GM18511 (cell line): ENCODE data around the gene RBM4.
"Not testable (repeated sequence)": the region's sequence is repeated elsewhere in the genome, so short reads cannot be mapped to it uniquely, and the experiment has no call there.

Experiments used
- ATAC-seq: cut with Tn5 transposase; IDR thresholded peaks from one replicate; pipeline ENCODE4 v1.9.1; 2021; ENCODE audit warnings: mild to moderate bottlenecking, moderate library complexity; ENCODE audit not compliant: unreplicated experiment

The RBM4 gene

DNA sequence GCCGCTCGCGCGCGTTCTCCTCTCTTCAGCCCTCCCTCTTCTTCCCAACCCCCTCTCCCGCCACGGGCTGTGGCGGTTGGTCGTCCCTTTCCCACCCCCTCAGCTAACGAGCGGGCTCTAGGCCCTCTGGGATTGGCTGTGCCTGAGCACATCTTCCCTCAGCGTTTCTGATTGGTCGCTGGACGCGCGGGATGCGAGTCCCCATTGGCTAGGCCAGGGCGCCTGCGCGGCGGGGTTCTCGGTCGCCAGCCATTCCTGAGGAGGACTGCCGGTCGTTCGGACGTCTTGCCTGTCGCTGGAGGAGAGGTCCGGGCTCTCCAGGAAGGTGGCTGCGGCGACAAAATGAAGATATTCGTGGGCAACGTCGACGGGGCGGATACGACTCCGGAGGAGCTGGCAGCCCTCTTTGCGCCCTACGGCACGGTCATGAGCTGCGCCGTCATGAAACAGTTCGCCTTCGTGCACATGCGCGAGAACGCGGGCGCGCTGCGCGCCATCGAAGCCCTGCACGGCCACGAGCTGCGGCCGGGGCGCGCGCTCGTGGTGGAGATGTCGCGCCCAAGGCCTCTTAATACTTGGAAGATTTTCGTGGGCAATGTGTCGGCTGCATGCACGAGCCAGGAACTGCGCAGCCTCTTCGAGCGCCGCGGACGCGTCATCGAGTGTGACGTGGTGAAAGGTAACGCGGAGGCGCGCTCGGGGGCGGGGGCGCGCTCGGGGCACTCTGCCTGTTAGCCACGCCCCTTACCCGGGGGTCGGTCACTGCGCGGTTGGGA lies 21.9 kb upstream of the RBM4 start, which contains the start of gene RBM14:
Gene RBM14, plus strand, starts transcription at position 252 of the 776 bp plus-strand sequence. Its CDS starts 91 bp downstream, at position 343.
- peak; percentile 91 for ATAC-seq

DNA sequence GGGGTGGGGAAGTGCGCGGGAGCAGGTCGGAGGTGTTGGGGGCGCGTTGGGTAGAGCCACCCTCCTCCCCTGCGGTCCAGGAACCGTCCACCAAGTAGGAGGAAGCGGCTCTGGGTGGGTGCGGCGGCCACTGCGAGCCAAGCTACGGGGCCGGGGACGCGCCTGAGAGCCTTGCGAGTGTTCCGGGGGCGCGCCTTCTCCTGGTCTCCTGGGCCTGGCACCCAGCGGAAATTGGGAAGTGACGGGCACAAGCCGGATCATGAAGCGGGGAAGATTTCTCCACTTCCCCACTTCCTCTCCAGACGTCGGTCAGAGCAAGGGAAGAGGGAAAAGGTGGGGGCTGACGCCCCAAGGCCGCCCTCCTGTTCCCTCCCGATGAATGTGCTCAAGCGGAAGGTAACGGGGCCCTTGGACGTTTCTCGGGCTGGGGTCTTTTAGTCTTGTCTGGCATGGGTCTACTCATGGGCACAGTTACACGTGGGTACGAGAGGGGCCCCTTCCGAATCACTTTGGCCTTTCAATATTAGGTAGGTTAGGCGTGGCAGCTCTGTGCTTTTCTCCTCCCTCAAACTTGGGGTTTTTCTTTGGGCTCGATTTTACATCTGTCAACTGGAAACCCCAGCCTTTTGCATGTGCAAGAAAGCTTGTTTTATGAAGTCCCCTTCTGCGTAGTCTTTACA lies 21.2 kb upstream of the RBM4 start:
- peak; percentile 24 for ATAC-seq

DNA sequence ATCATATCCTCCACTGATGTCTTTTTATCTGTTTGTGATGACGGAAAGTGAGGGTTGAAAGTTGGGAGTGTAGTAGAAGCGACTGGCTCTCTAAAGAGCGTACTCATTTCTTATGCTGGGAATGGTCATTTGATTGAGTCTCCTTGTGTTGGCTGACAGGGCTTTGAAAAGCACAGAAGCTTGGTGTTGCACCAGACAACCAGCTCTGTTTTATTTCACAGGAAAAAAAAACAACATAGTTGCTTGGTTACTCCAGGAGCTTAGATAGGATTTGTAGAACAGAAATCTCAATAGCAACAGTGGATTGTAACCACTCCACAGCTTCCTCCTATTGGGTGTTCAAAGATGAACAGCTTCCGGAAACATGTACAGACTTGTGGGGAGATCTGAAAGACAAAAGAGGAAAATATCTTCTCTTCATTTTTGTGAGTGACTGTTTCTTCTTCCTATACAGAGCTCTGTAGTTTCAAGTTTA lies 19.4 kb upstream of the RBM4 start:
- ATAC-seq = no peak

DNA sequence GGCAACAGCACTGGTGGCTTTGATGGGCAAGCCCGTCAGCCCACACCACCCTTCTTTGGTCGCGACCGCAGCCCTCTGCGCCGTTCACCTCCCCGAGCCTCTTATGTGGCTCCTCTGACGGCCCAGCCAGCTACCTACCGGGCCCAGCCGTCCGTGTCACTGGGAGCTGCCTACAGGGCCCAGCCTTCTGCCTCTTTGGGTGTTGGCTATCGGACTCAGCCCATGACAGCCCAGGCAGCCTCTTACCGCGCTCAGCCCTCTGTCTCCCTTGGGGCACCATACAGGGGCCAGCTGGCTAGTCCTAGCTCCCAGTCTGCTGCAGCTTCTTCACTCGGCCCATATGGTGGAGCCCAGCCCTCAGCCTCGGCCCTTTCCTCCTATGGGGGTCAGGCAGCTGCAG lies 14.1 kb upstream of the RBM4 start:
- ATAC-seq = no peak

DNA sequence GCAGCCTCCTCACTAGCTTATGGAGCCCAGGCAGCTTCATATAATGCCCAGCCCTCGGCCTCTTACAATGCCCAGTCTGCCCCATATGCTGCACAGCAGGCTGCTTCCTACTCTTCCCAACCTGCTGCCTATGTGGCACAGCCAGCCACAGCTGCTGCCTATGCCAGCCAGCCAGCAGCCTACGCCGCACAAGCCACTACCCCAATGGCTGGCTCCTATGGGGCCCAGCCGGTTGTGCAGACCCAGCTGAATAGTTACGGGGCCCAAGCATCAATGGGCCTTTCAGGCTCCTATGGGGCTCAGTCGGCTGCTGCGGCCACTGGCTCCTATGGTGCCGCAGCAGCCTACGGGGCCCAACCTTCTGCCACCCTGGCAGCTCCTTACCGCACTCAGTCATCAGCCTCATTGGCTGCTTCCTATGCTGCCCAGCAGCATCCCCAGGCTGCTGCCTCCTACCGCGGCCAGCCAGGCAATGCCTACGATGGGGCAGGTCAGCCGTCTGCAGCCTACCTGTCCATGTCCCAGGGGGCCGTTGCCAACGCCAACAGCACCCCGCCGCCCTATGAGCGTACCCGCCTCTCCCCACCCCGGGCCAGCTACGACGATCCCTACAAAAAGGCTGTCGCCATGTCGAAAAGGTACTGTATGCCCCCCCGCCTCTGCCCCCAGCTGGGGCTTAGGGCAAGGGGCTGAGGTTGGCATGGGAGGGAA lies 13.3 kb upstream of the RBM4 start:
- no peak for ATAC-seq

DNA sequence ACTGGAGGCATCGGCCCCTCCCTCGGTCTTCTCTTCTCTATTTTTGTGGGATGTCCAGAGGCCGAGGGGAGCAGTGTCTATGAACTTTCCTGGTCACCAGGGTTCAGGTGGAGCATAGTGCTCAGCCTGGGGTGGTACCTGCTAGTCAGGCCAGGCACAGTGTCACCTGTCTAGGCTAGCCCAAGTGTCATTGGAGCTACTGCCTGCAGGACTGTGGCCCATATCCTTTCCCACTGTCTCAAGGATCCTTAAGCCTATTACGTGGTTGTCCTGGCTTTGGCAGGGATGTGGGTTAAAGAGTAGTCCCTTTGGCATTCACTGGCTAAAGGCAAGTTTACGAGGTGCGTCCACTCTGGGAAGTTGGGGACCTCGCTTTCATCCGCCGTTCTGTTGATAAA lies 12.8 kb upstream of the RBM4 start:
- no peak for ATAC-seq

GRCh38 chr11:66626382-66626781 lies 12.1 kb upstream of the RBM4 start:
- ATAC-seq = no peak

DNA sequence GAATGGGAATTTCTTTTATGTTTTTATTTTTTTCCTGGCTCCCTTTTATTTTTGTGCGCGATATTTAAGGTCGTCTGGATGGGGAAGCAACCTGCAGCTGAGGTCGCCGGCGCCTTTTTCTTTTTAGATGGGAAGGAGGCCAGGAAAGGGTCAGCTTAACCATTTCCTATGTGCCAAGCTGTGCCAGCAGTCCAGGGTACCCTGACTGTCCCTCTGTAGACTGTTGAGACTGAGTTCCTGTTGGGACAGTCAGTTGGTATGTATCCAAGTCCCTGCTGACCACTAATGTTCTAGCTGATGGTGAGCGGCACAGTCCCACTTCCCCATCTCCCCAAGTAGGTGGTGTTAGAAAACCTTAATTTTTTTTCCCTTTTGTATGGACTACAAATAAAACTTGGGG lies 11.6 kb upstream of the RBM4 start:
- ATAC-seq = no peak

DNA sequence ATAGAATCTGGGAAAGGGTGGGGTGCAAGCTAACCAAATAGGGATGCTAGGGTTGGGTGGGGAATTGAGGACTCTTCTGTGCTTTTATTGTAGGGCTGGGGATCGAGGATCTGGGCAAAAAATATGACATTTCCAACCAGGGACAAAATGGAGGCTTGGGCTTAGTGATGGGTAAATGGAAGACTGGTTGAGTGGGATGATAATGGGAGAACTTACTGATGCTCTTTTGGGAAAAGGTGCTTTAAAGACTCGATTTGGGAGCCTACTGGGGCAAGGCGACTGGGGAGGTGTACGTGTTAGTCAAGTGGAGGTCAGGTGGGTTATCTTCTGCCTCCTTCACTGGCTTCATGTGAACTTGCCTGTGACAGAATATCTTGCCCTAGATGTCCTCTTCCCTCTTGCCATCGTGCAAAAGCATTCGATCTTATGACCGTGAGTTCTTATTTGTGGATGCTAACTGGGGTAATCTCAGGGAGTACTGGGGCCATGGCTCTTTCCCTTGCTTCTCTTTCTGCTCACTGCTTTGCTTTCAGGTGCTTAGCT lies 10.4 kb upstream of the RBM4 start:
- ATAC-seq = no peak

DNA sequence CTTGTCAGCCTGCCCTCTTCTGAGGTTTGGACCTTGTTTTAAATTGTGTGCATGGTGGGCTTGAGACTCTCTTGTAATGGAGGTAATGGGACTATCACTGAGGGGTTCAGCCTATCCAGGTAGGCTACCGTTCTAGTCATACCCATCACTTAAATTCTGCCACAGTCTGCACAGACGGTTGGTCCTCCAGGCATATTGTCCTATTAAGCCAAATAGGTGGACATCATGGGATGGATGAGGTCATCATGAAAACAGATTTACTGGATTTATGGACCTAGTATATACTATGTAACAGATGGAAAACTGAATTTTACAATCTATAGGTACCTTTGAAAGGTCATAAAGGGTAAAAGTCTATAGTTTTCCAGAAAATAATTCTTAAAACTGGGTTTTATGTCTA lies 9.1 kb upstream of the RBM4 start:
- no peak for ATAC-seq

DNA sequence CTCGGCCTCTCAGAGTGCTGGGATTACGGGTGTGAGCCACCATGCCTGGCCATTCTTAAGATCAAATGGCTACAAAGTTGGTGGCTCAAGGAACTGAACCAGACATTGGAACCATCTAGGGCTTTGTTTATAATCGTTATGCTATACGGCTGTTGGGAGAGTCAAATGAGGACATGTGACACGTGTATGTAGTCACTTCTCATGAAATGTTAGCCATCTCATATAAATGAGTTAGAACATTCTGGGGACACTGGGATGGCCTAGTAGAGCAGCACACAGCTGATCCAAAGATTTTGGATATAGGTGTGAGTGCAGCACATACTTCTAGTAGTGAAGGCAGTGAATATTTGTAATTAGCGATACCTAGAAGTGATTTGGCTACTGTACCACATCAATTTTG lies 6.6 kb upstream of the RBM4 start:
- ATAC-seq = no peak

GRCh38 chr11:66632952-66633351 lies 5.6 kb upstream of the RBM4 start:
- ATAC-seq = no peak

DNA sequence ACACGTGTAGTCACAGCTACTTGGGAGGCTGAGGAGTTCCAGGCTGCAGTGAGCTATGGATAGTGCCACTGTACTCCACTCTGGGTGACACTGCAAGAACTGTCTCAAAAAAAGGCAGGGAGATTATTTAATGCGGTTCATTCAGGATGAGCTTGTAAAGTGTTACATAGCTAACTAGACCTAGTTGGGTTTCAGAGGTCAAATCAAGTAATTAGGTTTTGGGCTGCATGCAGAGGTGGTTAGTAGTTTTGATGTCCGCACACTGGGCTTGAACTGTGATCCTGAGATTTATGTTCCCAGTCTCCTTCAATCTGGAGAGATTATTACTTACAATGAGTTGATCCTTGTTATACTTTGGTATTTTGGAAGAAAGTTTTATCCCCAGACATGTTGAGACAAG lies 2.1 kb upstream of the RBM4 start:
- ATAC-seq = no peak

DNA sequence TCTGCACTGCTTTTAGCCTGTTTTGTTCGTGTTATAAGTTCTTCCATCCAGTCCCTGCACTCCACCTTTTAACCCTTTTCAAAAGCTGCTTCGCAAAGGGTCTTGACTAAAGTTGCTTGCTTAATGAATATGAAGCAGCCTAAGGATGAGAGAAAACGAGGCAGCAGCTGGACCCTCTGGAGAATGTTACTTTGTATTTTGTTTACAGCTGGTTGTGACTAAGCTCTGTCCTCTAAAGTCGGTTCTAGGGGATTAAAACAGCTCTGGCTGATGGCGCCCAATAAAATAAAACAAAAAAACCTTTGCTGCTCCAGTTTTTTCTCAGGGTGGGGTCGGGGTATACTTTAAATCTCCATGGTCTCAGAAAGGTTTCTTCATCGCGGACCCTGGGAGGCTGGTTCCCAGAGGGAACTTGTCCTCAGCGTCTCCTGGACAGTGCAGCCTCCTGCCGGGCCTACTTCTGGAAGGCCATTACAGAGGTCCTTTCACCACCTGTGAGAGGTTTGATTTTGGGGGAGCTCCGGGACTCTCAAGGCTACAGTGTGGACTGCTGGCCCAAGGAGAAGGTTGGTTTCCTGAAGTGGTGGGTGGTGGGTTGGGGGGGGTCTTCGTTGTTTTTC lies 836 bp upstream of the RBM4 start:
- ATAC-seq = no peak

DNA sequence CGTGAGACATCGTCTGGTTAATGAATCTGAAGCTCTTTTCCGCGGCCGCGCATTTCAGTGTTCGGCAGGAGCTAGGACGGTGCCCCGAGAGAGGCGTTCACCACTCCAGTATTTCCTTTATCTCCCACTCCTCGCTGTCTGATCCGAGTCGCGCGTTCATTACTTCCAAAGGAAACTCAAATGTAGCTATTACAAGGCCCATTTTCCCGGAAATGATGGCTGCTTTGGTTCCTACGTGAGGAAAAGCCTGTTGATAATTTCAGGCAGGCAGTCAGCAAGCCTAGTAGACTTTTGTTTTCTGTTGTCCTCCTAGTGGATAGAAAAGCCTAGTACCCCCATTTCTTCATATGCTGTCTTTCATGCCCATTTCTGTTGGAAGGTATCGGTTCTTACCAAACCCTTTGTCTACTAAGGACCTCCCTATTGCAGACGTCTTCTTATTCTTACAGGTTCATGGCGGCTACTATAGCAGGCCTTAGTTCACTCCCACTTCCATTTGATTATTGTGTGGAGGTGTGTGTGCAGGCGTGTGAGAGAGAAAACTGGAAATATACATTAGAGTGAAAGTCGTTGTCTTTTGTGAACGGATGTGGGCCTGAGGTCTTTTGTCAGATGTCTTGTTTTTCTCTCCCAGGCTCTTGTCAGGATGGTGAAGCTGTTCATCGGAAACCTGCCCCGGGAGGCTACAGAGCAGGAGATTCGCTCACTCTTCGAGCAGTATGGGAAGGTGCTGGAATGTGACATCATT lies 737 bp downstream of the RBM4 start:
- ATAC-seq = no peak

DNA sequence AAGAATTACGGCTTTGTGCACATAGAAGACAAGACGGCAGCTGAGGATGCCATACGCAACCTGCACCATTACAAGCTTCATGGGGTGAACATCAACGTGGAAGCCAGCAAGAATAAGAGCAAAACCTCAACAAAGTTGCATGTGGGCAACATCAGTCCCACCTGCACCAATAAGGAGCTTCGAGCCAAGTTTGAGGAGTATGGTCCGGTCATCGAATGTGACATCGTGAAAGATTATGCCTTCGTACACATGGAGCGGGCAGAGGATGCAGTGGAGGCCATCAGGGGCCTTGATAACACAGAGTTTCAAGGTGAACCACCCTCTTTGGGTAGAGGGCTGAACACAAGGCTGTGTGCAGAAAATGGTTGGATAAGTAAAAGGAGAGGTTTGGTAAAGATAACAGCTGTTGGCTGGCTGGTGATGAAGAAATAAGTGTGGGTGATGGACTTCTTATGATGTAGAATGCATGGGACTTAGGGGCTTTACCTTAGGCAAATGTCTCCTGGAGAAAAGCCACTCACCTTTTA lies 1.4 kb downstream of the RBM4 start:
- not testable (repeated sequence) for ATAC-seq

GRCh38 chr11:66641834-66642233 lies 3.3 kb downstream of the RBM4 start:
- ATAC-seq = no peak

- no peak for ATAC-seq
Observed at GRCh38 chr11:66643745-66644437, 5.4 kb downstream of the RBM4 start.

GRCh38 chr11:66646828-66647227 lies 8.3 kb downstream of the RBM4 start:
- no peak for ATAC-seq
